BLaER1 treated with 17β-estradiol and CSF1 and Interleukin-3, amounts not matched to agents 10 nM and 100 nM (cell line): ENCODE results near the gene AHDC1.
"Not testable (repeated sequence)": the region's sequence is repeated elsewhere in the genome, so short reads cannot be mapped to it uniquely, and the experiment has no call there.

Experiments used
- H3K27ac ChIP-seq, 11 experiments: shearing (Covaris generic); formaldehyde crosslinking; 2 replicates each; pipeline ENCODE4 v1.8.1; 2022
- H3K27me3 ChIP-seq, 11 experiments: shearing (Covaris generic); formaldehyde crosslinking; 2 replicates each; pipeline ENCODE4 v1.8.1; 2022
- H3K36me3 ChIP-seq, 11 experiments: shearing (Covaris generic); formaldehyde crosslinking; 2 replicates each; pipeline ENCODE4 v1.8.1; 2022
- H3K4me1 ChIP-seq, 10 experiments: shearing (Covaris generic); formaldehyde crosslinking; 2 replicates each; pipeline ENCODE4 v1.8.1; 2022
- H3K4me2 ChIP-seq, 11 experiments: shearing (Covaris generic); formaldehyde crosslinking; 2 replicates each; pipeline ENCODE4 v1.8.1; 2022
- H3K4me3 ChIP-seq, 10 experiments: shearing (Covaris generic); formaldehyde crosslinking; 2 replicates each; pipeline ENCODE4 v1.8.1; 2022
- H3K9ac ChIP-seq, 11 experiments: shearing (Covaris generic); formaldehyde crosslinking; 2 replicates each; pipeline ENCODE4 v1.8.1; 2022
- H3K9me3 ChIP-seq, 11 experiments: shearing (Covaris generic); formaldehyde crosslinking; replicated peaks in 1 of 11; 2 replicates each; pipeline ENCODE4 v1.8.1; 2022
- H4K20me1 ChIP-seq, 11 experiments: shearing (Covaris generic); formaldehyde crosslinking; 2 replicates each; pipeline ENCODE4 v1.8.1; 2022
- Cebpa-rat ChIP-seq, 11 experiments: shearing (Covaris generic); IDR thresholded peaks; 2 replicates each; pipeline ENCODE4 v1.8.1; 2022

The AHDC1 gene

DNA sequence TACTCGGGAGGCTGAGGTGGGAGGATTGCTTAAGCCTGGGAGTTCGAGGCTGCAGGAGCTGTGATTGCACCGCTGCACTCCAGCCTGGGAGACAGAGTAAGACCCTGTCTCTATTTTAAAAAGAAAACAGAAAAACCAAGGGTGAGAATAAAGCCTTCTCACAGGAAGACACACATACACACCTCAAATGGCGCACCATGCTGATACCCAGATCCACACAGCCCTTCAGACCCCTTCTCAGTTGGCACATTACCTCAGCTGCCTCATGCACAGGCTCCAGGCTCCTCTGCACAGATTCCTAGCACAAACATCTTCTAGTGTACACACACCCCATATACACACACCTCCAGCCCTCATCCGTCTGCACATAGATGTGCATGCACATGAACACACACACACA, 23.1 kb upstream of the AHDC1 start:
- Histone ChIP-seq H3K4me3 (no peak overlapping the region; a peak in 1 of 20 replicates), H3K36me3 (peaks cover 0 to 25% (median 0%) of the 10 kb centered on the region in 11 experiments; a peak in 7 of 22 replicates), H3K9ac (peak overlapping the region in 6 of 11 experiments; percentile 13 to 70 (median 58); a peak in 10 of 22 replicates), H4K20me1 (peaks cover 0 to 11% (median 0%) of the 10 kb centered on the region in 11 experiments; a peak in 6 of 22 replicates), H3K9me3 (no peaks in the 10 kb centered on the region), H3K4me1 (peaks cover 91 to 99% (median 95%) of the 10 kb centered on the region in 10 experiments), H3K27ac (peak overlapping the region in 10 of 11 experiments; percentile 40 to 86 (median 68); a peak in 13 of 22 replicates), H3K27me3 (no peaks in the 10 kb centered on the region), H3K4me2 (peak overlapping the region; percentile 66 to 99 (median 84))
- TF ChIP-seq Cebpa-rat (IDR thresholded peaks at IDR 0.05): no peak

DNA sequence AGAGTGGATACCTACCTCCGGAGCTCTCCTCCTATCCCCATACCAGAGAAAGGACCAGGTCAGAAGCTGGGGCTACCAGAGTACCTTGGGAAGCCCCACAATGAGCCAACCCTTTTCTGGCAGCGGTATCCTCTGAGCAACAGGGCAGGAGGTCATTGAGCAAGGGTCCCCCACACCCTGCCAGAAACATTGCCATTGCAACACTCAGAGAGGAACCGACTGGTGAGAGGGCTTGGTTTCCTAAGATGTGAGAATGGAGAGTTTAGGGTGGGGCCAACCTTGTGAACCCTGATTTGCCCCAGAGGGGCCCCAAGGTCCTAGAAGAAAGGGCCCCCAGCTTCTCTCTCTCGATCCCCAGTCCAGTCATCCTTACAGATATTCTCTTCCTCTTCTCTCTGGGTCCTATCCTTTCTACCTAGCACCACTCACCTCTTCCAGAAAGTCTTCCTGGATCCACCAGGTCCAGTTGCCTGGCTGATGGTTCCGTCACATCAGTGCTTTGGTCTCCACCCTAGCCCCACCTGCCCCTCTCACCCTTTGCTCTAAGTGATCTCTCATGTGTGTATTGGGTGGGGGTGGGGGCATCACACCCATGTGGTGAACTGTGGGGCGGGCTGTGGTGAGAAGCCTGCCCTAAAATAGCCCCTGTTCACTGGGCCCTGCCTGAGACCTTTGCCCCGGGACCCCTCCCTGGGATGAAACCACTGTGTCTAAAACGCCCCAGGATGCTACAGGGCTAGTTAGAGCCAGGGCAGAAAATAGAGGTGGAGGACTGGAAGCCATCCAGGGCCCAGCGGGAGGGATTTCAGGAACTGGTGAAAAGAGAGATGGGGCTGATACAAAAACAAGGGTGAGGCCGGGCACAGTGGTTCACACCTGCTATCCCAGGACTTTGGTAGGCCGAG, 22.3 kb upstream of the AHDC1 start:
- Histone ChIP-seq H3K4me1 (peaks cover 83 to 99% (median 91%) of the 10 kb centered on the region in 10 experiments), H3K9ac (peak overlapping the region; percentile 5 to 70 (median 53); a peak in 16 of 22 replicates), H3K9me3 (no peaks in the 10 kb centered on the region), H4K20me1 (peaks cover 0 to 6% (median 0%) of the 10 kb centered on the region in 11 experiments; a peak in 1 of 22 replicates), H3K27me3 (no peaks in the 10 kb centered on the region), H3K4me2 (peak overlapping the region; percentile 66 to 99 (median 84)), H3K4me3 (peak overlapping the region in 3 of 10 experiments; percentile 22 to 64 (median 49); a peak in 6 of 20 replicates), H3K36me3 (peaks cover 0 to 31% (median 0%) of the 10 kb centered on the region in 11 experiments; a peak in 7 of 22 replicates), H3K27ac (peak overlapping the region in 10 of 11 experiments; percentile 40 to 86 (median 68); a peak in 19 of 22 replicates)
- peak in 10 of 11 experiments; percentile 55 to 97 (median 80); a peak in 17 of 22 replicates for TF ChIP-seq Cebpa-rat (IDR thresholded peaks at IDR 0.05)

DNA sequence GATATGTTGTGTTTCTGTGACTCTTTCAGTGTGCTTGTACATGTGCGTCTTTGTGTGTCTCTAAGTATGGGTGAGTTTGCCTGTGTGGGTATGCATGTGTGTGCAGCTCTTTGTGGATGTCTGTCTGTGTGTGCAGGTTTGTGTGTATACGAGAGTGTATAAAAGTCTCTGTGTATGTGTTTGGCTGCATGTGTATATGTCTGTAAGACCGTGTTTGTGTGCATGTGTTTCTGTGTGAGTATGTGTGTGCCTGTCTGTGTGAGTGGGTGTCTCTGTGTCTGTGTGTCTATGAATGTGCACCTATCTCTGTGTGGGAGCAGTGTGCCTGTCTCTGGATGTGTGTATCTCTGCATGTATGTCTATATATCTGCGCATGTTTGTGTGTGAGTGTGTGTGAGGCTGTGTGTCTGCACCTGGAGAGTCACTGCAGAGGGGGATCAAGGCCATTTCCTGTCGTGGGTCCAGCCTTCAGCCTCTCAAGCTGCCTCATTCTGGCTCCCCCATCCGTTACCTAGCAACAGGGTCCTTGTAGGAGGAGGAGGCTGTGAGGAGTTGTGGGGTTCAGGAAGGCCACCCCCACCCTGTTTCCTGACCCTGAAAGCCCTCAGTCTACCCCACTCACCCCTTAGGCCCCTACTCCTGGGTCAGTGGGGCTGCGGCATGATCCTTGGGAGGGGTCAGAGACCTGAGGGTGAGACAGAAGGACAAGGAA, 20.7 kb upstream of the AHDC1 start:
- Histone ChIP-seq H4K20me1 (peaks cover 0 to 6% (median 0%) of the 10 kb centered on the region in 11 experiments; a peak in 1 of 22 replicates), H3K4me3 (peak overlapping the region in 3 of 10 experiments; percentile 10 to 64 (median 49); a peak in 5 of 20 replicates), H3K36me3 (peaks cover 0 to 46% (median 0%) of the 10 kb centered on the region in 11 experiments; a peak in 7 of 22 replicates), H3K9ac (peak overlapping the region; percentile 10 to 70 (median 54); a peak in 17 of 22 replicates), H3K27ac (peak overlapping the region; percentile 32 to 86 (median 66); a peak in 20 of 22 replicates), H3K4me1 (peaks cover 66 to 99% (median 80%) of the 10 kb centered on the region in 10 experiments), H3K9me3 (no peaks in the 10 kb centered on the region), H3K27me3 (no peaks in the 10 kb centered on the region), H3K4me2 (peak overlapping the region; percentile 66 to 99 (median 84))
- TF ChIP-seq Cebpa-rat (IDR thresholded peaks at IDR 0.05): no peak

DNA sequence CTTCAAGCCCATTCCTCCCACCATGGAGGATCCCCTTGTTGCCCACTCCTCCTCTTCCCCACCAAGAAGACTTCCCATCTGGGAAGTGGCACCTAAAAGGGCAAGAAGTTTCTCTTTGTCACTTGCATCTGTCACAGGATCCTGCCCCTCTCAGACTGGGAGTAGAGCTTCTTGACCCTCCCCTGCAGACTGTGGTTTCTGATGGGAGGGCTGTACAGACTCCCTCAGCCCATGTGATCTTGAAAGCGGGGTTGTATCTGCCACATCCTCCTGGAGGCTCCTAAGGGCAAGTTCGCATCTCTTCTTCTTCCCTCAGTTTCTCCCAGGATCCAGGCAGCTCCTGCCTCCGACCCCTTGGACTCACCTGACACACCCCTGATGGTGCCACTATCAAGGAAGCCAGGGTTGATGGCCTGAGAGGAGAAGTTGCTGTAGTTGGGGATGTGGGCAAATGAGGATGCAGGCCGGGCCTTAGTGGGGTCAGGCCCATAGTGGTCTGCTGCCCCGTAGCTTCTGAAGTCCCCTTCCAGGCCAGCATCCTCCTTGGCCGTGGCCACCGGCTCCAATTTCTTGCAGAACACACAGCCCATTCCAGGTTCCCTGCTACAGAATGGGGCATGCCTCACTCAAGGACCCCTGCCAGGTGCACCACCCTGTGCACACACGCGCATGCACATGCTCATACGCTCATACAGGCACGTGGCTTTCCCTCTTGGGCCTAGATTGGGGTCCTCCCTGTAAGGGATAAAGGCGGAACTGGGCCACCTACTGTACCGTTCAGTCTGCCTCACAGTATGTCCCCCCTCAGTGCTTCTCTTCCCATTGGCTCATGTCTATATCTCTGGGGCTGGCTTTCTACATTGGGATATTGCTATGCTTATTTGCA, 19.6 kb upstream of the AHDC1 start:
- peaks cover 0 to 7% (median 0%) of the 10 kb centered on the region in 11 experiments; a peak in 1 of 22 replicates for H4K20me1 ChIP-seq
- peak overlapping the region in 3 of 11 experiments; percentile 23 to 36 (median 35); a peak in 5 of 22 replicates for H3K27ac ChIP-seq
- peaks cover 0 to 51% (median 0%) of the 10 kb centered on the region in 11 experiments; a peak in 7 of 22 replicates for H3K36me3 ChIP-seq
- H3K9me3 ChIP-seq: no peaks in the 10 kb centered on the region
- H3K9ac ChIP-seq: no peak overlapping the region; a peak in 2 of 22 replicates
- peak overlapping the region in 10 of 11 experiments; percentile 7 to 99 (median 84); a peak in 16 of 22 replicates for H3K4me2 ChIP-seq
- H3K27me3 ChIP-seq: no peaks in the 10 kb centered on the region
- peaks cover 60 to 99% (median 77%) of the 10 kb centered on the region in 10 experiments for H3K4me1 ChIP-seq
- 0 out of 20 replicates have a peak overlapping the region, but pooled peaks of 1 of the 10 experiments have one; percentile 24 for H3K4me3 ChIP-seq
- no peak for TF ChIP-seq Cebpa-rat (IDR thresholded peaks at IDR 0.05)

DNA sequence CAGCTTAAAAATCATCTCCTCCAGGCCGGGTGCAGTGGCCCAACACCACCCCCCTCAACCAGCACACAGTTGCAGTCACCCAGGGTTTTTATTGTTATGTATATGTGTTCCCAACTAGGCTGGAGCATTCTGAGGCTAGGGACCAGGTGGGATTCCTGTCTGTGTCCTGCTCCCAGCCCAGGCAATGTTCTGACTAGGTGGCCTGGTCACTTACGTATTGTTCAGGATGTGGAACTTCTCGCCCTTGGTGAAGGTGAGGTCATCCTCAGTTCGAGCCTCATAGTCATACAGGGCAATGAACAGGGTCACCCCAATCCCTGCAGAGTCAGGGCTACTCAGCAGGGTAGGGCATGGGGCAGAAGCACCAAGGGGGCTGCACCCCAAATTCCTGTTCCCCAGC, 18.9 kb upstream of the AHDC1 start:
- Histone ChIP-seq H3K27ac (peak overlapping the region in 3 of 11 experiments; percentile 23 to 36 (median 35); a peak in 4 of 22 replicates), H3K27me3 (no peaks in the 10 kb centered on the region), H4K20me1 (peaks cover 0 to 14% (median 0%) of the 10 kb centered on the region in 11 experiments; a peak in 1 of 22 replicates), H3K4me1 (peaks cover 60 to 99% (median 77%) of the 10 kb centered on the region in 10 experiments), H3K4me2 (peak overlapping the region in 9 of 11 experiments; percentile 7 to 99 (median 82); a peak in 13 of 22 replicates), H3K36me3 (peaks cover 0 to 55% (median 0%) of the 10 kb centered on the region in 11 experiments; a peak in 7 of 22 replicates), H3K9me3 (no peaks in the 10 kb centered on the region), H3K4me3 (no peak overlapping the region), H3K9ac (no peak overlapping the region)
- no peak for TF ChIP-seq Cebpa-rat (IDR thresholded peaks at IDR 0.05)

DNA sequence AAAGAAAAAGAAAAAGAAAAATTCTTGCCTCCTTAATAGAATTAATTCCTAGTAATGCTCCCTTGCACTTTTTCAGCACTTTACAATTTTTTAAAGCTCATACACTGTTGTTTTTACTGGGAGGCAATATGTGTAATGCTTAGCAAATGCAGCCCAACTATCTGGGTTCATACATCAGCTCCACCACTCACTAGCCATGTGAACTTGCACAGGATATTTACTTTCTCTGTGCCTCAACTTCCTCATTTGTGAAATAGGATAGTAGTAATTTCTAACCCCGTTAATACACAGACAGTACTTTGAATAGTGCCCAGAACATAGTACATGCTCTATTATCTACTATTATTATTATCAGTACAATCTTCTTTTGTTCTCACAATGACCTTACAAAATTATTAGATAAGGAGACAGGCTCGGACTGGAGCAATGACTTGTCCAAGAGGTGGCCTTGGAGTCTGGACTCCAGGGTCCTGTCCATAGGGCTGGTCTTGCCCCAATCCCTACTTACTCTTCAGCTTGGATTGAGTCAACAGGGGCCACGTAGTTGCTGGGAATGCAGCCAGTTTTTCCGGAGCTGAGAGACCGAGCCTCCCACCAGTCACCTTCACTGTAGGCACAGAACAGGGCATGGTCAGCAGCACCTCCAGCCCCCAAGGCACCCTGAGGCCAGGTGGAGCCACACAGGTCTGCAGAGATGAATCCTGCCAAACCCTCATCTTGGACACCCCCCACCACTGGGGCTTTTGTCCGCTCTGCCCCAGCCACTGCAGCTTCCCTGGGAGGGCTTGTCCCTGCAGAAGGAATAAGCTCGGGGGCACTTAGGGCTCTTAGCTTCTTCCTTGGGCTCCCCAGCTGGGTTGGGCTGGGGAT, 17.3 kb upstream of the AHDC1 start:
- Histone ChIP-seq H3K36me3 (peaks cover 0 to 70% (median 0%) of the 10 kb centered on the region in 11 experiments; a peak in 8 of 22 replicates), H4K20me1 (peaks cover 0 to 27% (median 0%) of the 10 kb centered on the region in 11 experiments; a peak in 3 of 22 replicates), H3K27ac (no peak overlapping the region), H3K4me1 (peaks cover 54 to 99% (median 77%) of the 10 kb centered on the region in 10 experiments), H3K9ac (no peak overlapping the region), H3K27me3 (no peaks in the 10 kb centered on the region), H3K4me2 (peak overlapping the region in 5 of 11 experiments; percentile 21 to 75 (median 60); a peak in 9 of 22 replicates), H3K9me3 (no peaks in the 10 kb centered on the region), H3K4me3 (no peak overlapping the region)
- TF ChIP-seq Cebpa-rat (IDR thresholded peaks at IDR 0.05): no peak

DNA sequence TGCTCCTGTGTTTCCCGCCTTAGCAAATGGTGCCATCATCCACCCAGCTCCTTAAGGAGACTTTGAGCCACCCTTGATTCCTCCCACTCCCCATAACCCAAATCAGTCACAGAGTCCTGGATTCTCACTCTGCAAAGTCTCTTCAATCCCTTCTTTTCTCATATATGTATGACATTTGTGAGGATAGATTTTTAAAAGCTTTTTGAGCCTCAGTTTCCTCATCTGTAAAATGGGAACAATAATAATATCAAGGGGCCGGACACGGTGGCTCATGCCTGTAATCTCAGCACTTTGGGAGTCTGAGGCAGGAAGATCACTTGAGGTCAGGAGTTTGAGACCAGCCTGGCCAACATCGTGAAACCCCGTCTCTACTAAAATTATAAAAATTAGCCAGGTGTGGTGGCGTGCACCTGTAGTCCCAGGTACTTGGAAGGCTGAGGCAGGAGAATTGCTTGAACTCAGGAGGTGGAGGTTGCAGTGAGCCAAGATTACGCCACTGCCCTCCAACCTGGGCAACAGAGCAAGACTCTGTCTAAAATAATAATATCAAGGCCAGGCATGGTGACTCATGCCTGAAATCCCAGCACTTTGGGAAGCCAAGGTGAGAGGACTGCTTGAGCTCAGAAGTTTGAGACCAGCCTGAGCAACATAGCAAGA, 16.0 kb upstream of the AHDC1 start:
- H3K9ac ChIP-seq, H3K4me3 ChIP-seq, H3K27ac ChIP-seq, H3K9me3 ChIP-seq, H3K27me3 ChIP-seq: not testable (repeated sequence)
- H4K20me1 ChIP-seq: peaks cover 0 to 35% (median 0%) of the 10 kb centered on the region in 11 experiments; a peak in 3 of 22 replicates
- H3K36me3 ChIP-seq: peaks cover 0 to 83% (median 0%) of the 10 kb centered on the region in 11 experiments; a peak in 8 of 22 replicates
- H3K4me1 ChIP-seq: peaks cover 41 to 94% (median 68%) of the 10 kb centered on the region in 10 experiments
- peak overlapping the region in 3 of 11 experiments; percentile 60 to 75 (median 70); a peak in 5 of 22 replicates for H3K4me2 ChIP-seq
